SK-N-SH (cell line): Measurements from ENCODE around the gene SIRT5. TPM values are rescaled to one million over a fixed set of nuclear protein-coding genes. Genes with fewer than 3 reads are reported as not detected.

Source experiments
- CTCF ChIA-PET: fragments of 300-600, 350-600 bp; formaldehyde crosslinking; extraction: SDS; loops from one replicate; lab custom pipeline; 2021; lab: Yijun Ruan, JAX
- POLR2A ChIA-PET: fragments of 350-600 bp; sonication (Branson Sonifier 250); formaldehyde crosslinking; extraction: SDS; loops from one replicate; lab custom pipeline; 2020; ENCODE audit warnings: antibody characterized with exemption, inconsistent platforms; lab: Yijun Ruan, JAX
- DNase-seq: peaks from one replicate; pipeline ENCODE4 v3.0.0; 2012
- H2AFZ ChIP-seq: fragments of 200-600 bp; sonication (generic); 2 replicates; pipeline ENCODE4 v1.8.1; 2016; ENCODE audit warnings: antibody characterized with exemption, mild to moderate bottlenecking, low read depth
- H3F3A ChIP-seq: fragments of 200-600 bp; sonication (generic); replicated peaks from 2 replicates; pipeline ENCODE3; 2016; ENCODE audit warnings: antibody characterized with exemption, mild to moderate bottlenecking; ENCODE audit not compliant: insufficient read depth
- H3K27ac ChIP-seq, 2 experiments: fragments of 200-500 bp in 1 of 2; fragments of 200-600 bp in 1 of 2; sonication (Bioruptor generic) in 1 of 2; sonication (generic), shearing (Covaris generic) in 1 of 2; 2 replicates each; pipeline versions ENCODE4 v1.5.1 to v1.6.1; 2014 to 2016; ENCODE audit warnings: low read depth in 2 of 2, inconsistent platforms in 1 of 2, low read length in 1 of 2, mild to moderate bottlenecking in 1 of 2, mixed read lengths in 1 of 2
- H3K27me3 ChIP-seq: fragments of 200-600 bp; sonication (generic), shearing (Covaris generic); 2 replicates; pipeline ENCODE4 v1.6.1; 2016; ENCODE audit warnings: mixed run types; ENCODE audit not compliant: insufficient read depth
- H3K36me3 ChIP-seq, 2 experiments: fragments of 200-500 bp in 1 of 2; fragments of 200-600 bp in 1 of 2; sonication (Bioruptor generic) in 1 of 2; sonication (generic) in 1 of 2; replicated peaks in 1 of 2; 2 replicates each; pipeline versions ENCODE3 to v1.5.1; 2014 to 2016; ENCODE audit warnings: low read length in 1 of 2, mild to moderate bottlenecking in 1 of 2; ENCODE audit not compliant: insufficient read depth in 2 of 2, control insufficient read depth in 1 of 2
- H3K4me1 ChIP-seq, 2 experiments: fragments of 200-500 bp in 1 of 2; fragments of 200-600 bp in 1 of 2; sonication (Bioruptor generic) in 1 of 2; sonication (generic), shearing (Covaris generic) in 1 of 2; 2 replicates each; pipeline versions ENCODE4 v1.5.1 to v1.6.1; 2014 to 2016; ENCODE audit warnings: low read depth in 1 of 2, low read length in 1 of 2, mixed run types in 1 of 2; ENCODE audit not compliant: insufficient read depth in 2 of 2, control insufficient read depth in 1 of 2
- H3K4me2 ChIP-seq: fragments of 200-600 bp; sonication (generic), shearing (Covaris generic); 2 replicates; pipeline ENCODE4 v1.6.1; 2017; ENCODE audit warnings: mixed run types
- H3K4me3 ChIP-seq, 2 experiments: fragments of 200-500 bp in 1 of 2; fragments of 200-600 bp in 1 of 2; sonication (Bioruptor generic) in 1 of 2; sonication (generic), shearing (Covaris generic) in 1 of 2; 2 replicates each; pipeline versions ENCODE4 v1.5.1 to v1.8.1; 2014 to 2016; ENCODE audit warnings: low read depth in 2 of 2, inconsistent platforms in 1 of 2, low read length in 1 of 2, mild to moderate bottlenecking in 1 of 2, mixed read lengths in 1 of 2, moderate library complexity in 1 of 2
- H3K79me2 ChIP-seq: fragments of 200-600 bp; sonication (generic); 2 replicates; pipeline ENCODE4 v1.8.1; 2017; ENCODE audit warnings: mild to moderate bottlenecking; ENCODE audit not compliant: insufficient read depth
- H3K9ac ChIP-seq: fragments of 200-600 bp; sonication (generic); 2 replicates; pipeline ENCODE4 v1.6.1; 2017; ENCODE audit warnings: mixed run types
- H3K9me2 ChIP-seq: fragments of 200-600 bp; sonication (generic); 2 replicates; pipeline ENCODE4 v1.6.1; 2017; ENCODE audit warnings: mixed run types
- H3K9me3 ChIP-seq: fragments of 200-600 bp; sonication (generic); 2 replicates; pipeline ENCODE4 v1.6.1; 2017; ENCODE audit warnings: mixed run types, mild to moderate bottlenecking, moderate library complexity
- H4K20me1 ChIP-seq: fragments of 200-600 bp; sonication (generic); 2 replicates; pipeline ENCODE4 v1.6.1; 2017; ENCODE audit warnings: mild to moderate bottlenecking, mixed run types; ENCODE audit not compliant: insufficient read depth
- REST ChIP-seq: IDR thresholded peaks from 2 replicates; pipeline ENCODE4 v1.6.1; 2012; ENCODE audit warnings: mild to moderate bottlenecking, low read depth, low read length, moderate library complexity
- SMC3 ChIP-seq: IDR thresholded peaks from 2 replicates; pipeline ENCODE4 v1.6.1; 2012; ENCODE audit warnings: low read depth, low read length, improper control_type of control experiment
- WGBS: methylation state at CpG from one replicate; pipeline ENCODE4 v1.1.6; 2017; ENCODE audit warnings: low lambda C conversion rate; 5-methylcytosine and 5-hydroxymethylcytosine counted together
- polyA plus RNA-seq, 3 experiments: library from polyadenylated mRNA; depleted of rRNA; stranded (reverse); fragments of >200 nt; gene quantifications; 2 replicates each; pipeline ENCODE4 v1.2.3, GENCODE V29; 2012

The SIRT5 gene
- polyA plus RNA-seq, 1 of the 3 experiments (the other 2 are of a cell fraction), result 6.7 TPM

DNA sequence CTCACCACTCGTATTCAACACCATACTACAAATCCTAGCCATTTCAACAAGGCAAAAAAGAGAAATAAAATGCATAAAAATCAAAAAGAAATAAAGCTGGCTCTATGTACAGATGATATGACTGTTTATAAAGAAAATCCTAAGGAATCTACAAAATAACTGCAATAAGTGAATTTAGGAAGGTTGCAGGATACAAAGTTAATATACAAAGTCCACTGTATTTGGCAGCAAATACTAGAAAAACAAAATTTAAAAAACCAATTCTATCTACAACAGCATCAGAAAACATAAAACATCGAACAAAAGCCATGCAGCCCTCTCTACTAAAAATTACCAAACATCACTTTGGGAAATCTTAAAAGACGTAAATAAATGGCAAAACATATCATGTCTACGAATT, 89.6 kb downstream of the SIRT5 start:
- H3K27me3 ChIP-seq, result no peaks in the 10 kb centered on the region

More for the DNA sequence above, 89.6 kb downstream of the SIRT5 start:
- Histone ChIP-seq H3K4me2 (no peak overlapping the region), H3F3A (peaks cover 7% of the 10 kb centered on the region), H2AFZ (no peak overlapping the region), H3K79me2 (peaks cover 97% of the 10 kb centered on the region), H3K9me2 (no peaks in the 10 kb centered on the region), H3K4me1 (no peaks in the 10 kb centered on the region; a peak in 3 of 4 replicates), H3K27ac (no peak overlapping the region)
- ChIA-PET CTCF (no interaction called here), POLR2A (no interaction called here)
- WGBS, result 93% methylated on average over 4 of the region's 4 CpGs
- TF ChIP-seq REST (no peak), SMC3 (no peak)
- TF ChIP-seq, all 33 proteins: peak for 0
- H3K36me3 ChIP-seq, result no peaks in the 10 kb centered on the region
- H3K9ac ChIP-seq, result no peak overlapping the region
- H3K4me3 ChIP-seq, result no peak overlapping the region
- no peak for DNase-seq
- H3K9me3 ChIP-seq, result no peaks in the 10 kb centered on the region
- H4K20me1 ChIP-seq, result peaks cover 43% of the 10 kb centered on the region

Other genes starting within 250 kb of the SIRT5 start
- 25.2 and 27.5 TPM in 2 replicates for gene TBC1D7, start 246.1 kb upstream of the SIRT5 start, polyA plus RNA-seq (2012; rRNA removed)
- gene GFOD1, start 87.0 kb upstream of the SIRT5 start, polyA plus RNA-seq (2012; rRNA removed), result 1.6 and 2.0 TPM in 2 replicates
- gene NOL7, start 40.7 kb downstream of the SIRT5 start, polyA plus RNA-seq (2012; rRNA removed), result 75.7 and 103 TPM in 2 replicates
- 19.9 and 20.4 TPM in 2 replicates for gene RANBP9, start 137.2 kb downstream of the SIRT5 start, polyA plus RNA-seq (2012; rRNA removed)
- gene MCUR1, start 240.0 kb downstream of the SIRT5 start, polyA plus RNA-seq (2012; rRNA removed), result 8.3 and 8.6 TPM in 2 replicates